Measurements from ENCODE around the gene ARSH. TPM values are rescaled to one million over a fixed set of nuclear protein-coding genes. Genes with fewer than 3 reads are reported as not detected.

Gene ARSH
- total and polyA plus RNA-seq, 10 of the 15 experiments (the other 5 are each of a cell fraction or from before 2014, with no cell fraction given) = 0.12 TPM; not detected in 9

DNA sequence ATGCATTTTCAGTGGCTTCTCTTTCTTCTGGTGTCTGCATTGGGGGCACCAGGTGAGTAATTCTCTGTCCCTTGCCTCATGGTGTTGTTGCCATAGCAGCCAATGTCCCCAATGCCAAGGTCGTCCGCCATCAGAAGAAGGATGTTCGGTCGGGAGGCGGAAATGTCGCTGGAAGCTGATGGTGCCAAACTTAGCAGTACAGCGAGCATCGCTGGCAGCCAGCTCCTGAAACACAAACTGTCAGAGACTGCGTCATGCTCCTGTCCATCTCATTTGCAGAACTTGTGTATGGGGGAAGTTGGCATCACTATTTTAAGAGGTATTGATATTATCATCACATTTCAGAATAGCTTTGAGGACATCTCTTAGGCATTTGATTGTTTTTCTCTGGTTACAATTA lies 48.1 kb upstream of the ARSH start:
- no peaks in the 10 kb centered on the region for H3K27me3 ChIP-seq (replicated peaks in 1 of 2; ENCODE audit: control insufficient read depth in 2 of 2, insufficient read depth in 2 of 2, low read length in 1 of 2)
- ChIA-PET POLR2A (no interaction called here), SMC1A (ENCODE audit: uncharacterized antibody, unreplicated experiment) (no interaction called here), CTCF (no interaction called here), RAD21 (ENCODE audit: unreplicated experiment) (no interaction called here)
- TF ChIP-seq POLR2AphosphoS5 (IDR thresholded peaks at IDR 0.05; ENCODE audit: low read length) (no peak), DPF2 (IDR thresholded peaks at IDR 0.05) (no peak), MEF2A (IDR thresholded peaks at IDR 0.05; ENCODE audit: insufficient read depth, low read depth, low read length) (no peak)
- H3K36me3 ChIP-seq (ENCODE audit: control insufficient read depth in 2 of 2, insufficient read depth in 2 of 2, low read length in 1 of 2) = no peaks in the 10 kb centered on the region
- no peak overlapping the region for H2AFZ ChIP-seq (ENCODE audit: control insufficient read depth, low read depth, low read length)
- no peaks in the 10 kb centered on the region for H3K79me2 ChIP-seq (ENCODE audit: control insufficient read depth, insufficient read depth, low read length)
- H3K9me3 ChIP-seq (replicated peaks; ENCODE audit: control insufficient read depth, insufficient read depth, low read length) = no peaks in the 10 kb centered on the region; the same call in 2 of the 3 replicates
- no peak for FAIRE-seq
- no peak overlapping the region for H3K4me2 ChIP-seq (ENCODE audit: control insufficient read depth, insufficient read depth)
- WGBS (ENCODE audit: insufficient coverage, insufficient replicate concordance, low lambda C conversion rate, missing lambda C conversion rate) = 84% methylated on average over 9 of the region's 9 CpGs
- H3K4me3 ChIP-seq = no peak overlapping the region
- no peaks in the 10 kb centered on the region for H3K4me1 ChIP-seq (ENCODE audit: control insufficient read depth, insufficient read depth, low read length)
- ATAC-seq = no peak
- H4K20me1 ChIP-seq (ENCODE audit: control insufficient read depth, insufficient read depth) = no peaks in the 10 kb centered on the region
- no TSS peak for BruUV-seq (replicated peaks)
- no peak for DNase-seq (ENCODE audit: low read depth, low spot score)
- no peak overlapping the region for H3K9ac ChIP-seq (ENCODE audit: control insufficient read depth, insufficient read depth, low read length)
- intact Hi-C loops (cut with micrococcal nuclease; ENCODE audit: unreplicated experiment) = no loop called here
- H3K27ac ChIP-seq (ENCODE audit: control insufficient read depth, insufficient read depth) = no peak overlapping the region
- in situ Hi-C loops (cut with MboI) = no loop called here

DNA sequence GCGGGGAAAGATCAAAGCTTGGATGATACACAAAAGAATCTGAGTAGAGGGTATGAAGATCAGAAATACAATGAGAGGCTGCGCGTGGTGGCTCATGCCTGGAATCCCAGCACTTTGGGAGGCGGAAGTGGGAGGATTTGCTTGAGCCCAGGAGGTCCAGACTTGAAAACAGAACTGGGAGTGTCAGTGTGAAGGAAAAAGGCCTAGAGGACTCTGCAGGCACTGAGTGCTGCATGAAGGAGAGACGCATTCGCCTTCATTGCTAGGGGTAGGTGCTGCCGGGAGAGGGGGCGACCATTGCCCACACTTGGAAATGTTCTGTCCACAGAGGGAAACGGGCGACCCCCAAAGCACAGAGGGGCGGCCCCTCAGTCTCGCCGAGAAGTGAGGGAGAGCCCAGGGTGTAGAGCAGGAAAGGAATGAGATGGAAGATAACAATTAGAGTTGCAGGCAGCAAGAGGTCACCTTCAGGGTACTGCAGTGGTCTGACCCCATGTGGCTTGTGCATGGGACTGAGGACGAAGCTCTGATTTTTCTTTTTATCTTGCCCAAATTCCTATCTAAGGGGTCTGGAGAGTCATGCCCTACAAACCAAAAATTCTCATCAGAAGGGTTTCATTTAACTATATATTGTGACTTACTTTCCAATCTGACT lies 45.4 kb upstream of the ARSH start:
- Histone ChIP-seq H2AFZ (ENCODE audit: control insufficient read depth, low read depth, low read length) (no peak overlapping the region), H3K9me3 (replicated peaks; ENCODE audit: control insufficient read depth, insufficient read depth, low read length) (no peaks in the 10 kb centered on the region; the same call in 2 of the 3 replicates), H3K27ac (ENCODE audit: control insufficient read depth, insufficient read depth) (no peak overlapping the region), H3K4me3 (no peak overlapping the region), H3K36me3 (ENCODE audit: control insufficient read depth in 2 of 2, insufficient read depth in 2 of 2, low read length in 1 of 2) (no peaks in the 10 kb centered on the region), H3K4me1 (ENCODE audit: control insufficient read depth, insufficient read depth, low read length) (no peaks in the 10 kb centered on the region), H3K27me3 (replicated peaks in 1 of 2; ENCODE audit: control insufficient read depth in 2 of 2, insufficient read depth in 2 of 2, low read length in 1 of 2) (no peaks in the 10 kb centered on the region), H4K20me1 (ENCODE audit: control insufficient read depth, insufficient read depth) (no peaks in the 10 kb centered on the region), H3K79me2 (ENCODE audit: control insufficient read depth, insufficient read depth, low read length) (no peaks in the 10 kb centered on the region), H3K4me2 (ENCODE audit: control insufficient read depth, insufficient read depth) (no peak overlapping the region), H3K9ac (ENCODE audit: control insufficient read depth, insufficient read depth, low read length) (no peak overlapping the region)
- RAD21 ChIA-PET (ENCODE audit: unreplicated experiment) = no interaction called here
- no peak for FAIRE-seq
- SMC1A ChIA-PET (ENCODE audit: uncharacterized antibody, unreplicated experiment) = no interaction called here
- intact Hi-C loops (cut with micrococcal nuclease; ENCODE audit: unreplicated experiment) = no loop called here
- BruUV-seq (replicated peaks) = no TSS peak
- in situ Hi-C loops (cut with MboI) = no loop called here
- POLR2A ChIA-PET = no interaction called here
- CTCF ChIA-PET = no interaction called here
- WGBS (ENCODE audit: insufficient coverage, insufficient replicate concordance, low lambda C conversion rate, missing lambda C conversion rate) = 34% methylated on average over 14 of the region's 14 CpGs
- DNase-seq (ENCODE audit: low read depth, low spot score) = no peak
- ATAC-seq = no peak
- TF ChIP-seq TBL1XR1 (IDR thresholded peaks at IDR 0.05; ENCODE audit: low read depth, low read length) (no peak), POU2F2 (IDR thresholded peaks at IDR 0.05; ENCODE audit: borderline replicate concordance, low read depth, low read length) (no peak), E2F8 (IDR thresholded peaks at IDR 0.05; ENCODE audit: low read depth, partially characterized antibody) (no peak), FOXK2 (IDR thresholded peaks at IDR 0.05) (no peak), JUND (IDR thresholded peaks at IDR 0.05; ENCODE audit: low read depth, low read length) (no peak), CEBPB (IDR thresholded peaks at IDR 0.05; ENCODE audit: borderline replicate concordance in 1 of 2, low read depth in 2 of 2, low read length in 2 of 2) (no peak), STAT3 (IDR thresholded peaks at IDR 0.05; ENCODE audit: low read depth, low read length) (no peak), CHD2 (IDR thresholded peaks at IDR 0.05; ENCODE audit: borderline replicate concordance, low read depth, low read length) (no peak)
- TF ChIP-seq, protein P1, sequence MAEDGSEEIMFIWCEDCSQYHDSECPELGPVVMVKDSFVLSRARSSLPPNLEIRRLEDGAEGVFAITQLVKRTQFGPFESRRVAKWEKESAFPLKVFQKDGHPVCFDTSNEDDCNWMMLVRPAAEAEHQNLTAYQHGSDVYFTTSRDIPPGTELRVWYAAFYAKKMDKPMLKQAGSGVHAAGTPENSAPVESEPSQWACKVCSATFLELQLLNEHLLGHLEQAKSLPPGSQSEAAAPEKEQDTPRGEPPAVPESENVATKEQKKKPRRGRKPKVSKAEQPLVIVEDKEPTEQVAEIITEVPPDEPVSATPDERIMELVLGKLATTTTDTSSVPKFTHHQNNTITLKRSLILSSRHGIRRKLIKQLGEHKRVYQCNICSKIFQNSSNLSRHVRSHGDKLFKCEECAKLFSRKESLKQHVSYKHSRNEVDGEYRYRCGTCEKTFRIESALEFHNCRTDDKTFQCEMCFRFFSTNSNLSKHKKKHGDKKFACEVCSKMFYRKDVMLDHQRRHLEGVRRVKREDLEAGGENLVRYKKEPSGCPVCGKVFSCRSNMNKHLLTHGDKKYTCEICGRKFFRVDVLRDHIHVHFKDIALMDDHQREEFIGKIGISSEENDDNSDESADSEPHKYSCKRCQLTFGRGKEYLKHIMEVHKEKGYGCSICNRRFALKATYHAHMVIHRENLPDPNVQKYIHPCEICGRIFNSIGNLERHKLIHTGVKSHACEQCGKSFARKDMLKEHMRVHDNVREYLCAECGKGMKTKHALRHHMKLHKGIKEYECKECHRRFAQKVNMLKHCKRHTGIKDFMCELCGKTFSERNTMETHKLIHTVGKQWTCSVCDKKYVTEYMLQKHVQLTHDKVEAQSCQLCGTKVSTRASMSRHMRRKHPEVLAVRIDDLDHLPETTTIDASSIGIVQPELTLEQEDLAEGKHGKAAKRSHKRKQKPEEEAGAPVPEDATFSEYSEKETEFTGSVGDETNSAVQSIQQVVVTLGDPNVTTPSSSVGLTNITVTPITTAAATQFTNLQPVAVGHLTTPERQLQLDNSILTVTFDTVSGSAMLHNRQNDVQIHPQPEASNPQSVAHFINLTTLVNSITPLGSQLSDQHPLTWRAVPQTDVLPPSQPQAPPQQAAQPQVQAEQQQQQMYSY (CRISPR knock-in tag; IDR thresholded peaks at IDR 0.05) = no peak
